CD4-positive, alpha-beta T cell treated with Interleukin-15 for 4 hours (primary cell): ENCODE data around the gene ESYT2.
A peak's percentile ranks its signal among the peaks of the same experiment; 100 is the strongest.

Source experiments
- DNase-seq: peaks from one replicate; pipeline ENCODE4 v3.0.0-alpha.2; 2020; ENCODE audit warnings: low spot score

ESYT2 gene

DNA sequence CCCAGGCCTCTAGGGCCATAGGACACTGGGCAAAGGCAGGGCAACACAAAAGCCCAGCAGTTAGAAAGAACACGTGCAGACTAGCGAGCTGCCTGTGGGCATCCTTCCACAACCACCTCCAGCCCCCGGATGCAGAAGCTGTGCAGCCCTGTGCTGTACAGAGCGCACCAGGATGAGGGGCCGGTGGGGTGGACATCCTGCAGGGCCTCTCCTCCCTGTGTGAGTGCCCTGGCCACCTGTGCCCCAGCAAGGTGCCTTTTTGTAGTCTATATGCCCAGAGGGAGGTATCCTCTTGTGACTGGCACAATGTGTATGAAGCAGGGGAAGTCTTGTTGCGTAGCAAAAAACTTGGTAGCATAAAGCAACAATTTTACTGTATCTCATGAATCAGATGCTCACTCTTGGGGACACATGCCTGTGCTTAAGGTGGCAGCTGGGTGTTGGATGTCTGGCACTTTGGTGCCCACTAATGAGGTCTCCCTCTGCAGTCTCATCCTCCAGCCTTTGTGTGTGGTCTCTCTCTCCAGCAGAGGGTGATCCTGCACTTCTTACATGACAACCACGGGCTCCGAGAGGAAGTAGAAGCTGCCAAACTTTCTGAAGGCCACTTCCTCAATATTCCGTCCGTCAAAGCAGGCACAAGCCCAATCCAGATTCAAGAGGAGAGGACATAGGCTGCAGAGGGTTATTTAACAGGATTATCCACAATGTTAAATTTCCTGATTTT, 133.4 kb downstream of the ESYT2 start:
- DNase-seq, result peak; percentile 69

DNA sequence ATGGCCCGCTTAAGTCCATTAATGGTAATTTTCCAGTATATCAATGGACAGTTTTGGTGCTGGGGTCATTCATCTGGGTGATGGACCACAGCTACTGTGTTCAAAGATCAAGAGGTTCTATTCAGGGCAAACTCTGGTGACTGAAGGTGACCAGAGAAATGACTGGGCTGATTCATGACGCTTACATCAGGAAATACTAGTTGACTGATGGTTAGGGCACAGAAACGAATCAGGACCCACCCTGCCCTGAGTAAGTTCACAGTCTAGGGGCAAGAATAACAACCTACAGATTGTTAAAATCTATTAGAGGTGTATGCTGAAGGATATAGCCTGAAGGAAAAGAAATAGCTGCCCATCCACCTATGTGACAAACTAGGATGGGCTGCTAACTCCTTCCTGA, 134.3 kb downstream of the ESYT2 start:
- no peak for DNase-seq

DNA sequence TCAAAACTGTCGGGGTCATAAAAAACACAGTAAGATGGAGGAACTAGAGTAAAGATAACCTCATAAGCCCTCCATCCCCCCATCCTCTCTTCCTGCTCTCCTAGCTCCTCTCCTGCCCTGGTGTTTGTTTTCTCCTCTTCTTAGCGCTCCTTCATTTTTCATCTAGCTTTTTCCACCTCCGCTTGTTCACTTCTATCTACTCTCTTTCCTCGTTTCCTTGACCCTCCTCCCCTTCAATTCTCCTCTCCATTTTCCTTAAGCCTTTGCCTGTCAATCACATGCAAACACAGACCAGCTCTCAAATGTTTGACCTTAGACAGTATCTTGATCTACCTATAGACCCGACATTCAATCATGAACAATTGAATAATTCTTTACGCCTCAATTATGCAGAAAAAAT, 134.7 kb downstream of the ESYT2 start:
- no peak for DNase-seq

DNA sequence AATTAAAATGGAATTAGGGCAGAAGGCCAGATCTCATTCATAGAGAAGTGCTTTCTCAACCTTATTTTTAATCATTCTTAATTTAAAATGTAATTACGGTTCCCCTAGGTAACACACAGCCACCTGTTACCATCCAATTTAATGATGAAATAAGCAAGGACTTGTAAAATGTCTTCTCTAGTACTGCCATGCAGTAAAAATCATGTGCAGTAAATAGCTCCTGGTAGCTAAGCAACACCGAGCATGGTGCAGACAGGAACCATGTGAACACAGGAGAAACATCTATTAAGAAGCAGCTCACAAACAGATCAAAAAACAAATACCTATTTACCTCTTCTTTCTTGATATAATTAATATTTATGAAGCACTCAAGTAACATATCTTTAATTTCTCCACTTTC, 139.8 kb downstream of the ESYT2 start:
- DNase-seq, result no peak

DNA sequence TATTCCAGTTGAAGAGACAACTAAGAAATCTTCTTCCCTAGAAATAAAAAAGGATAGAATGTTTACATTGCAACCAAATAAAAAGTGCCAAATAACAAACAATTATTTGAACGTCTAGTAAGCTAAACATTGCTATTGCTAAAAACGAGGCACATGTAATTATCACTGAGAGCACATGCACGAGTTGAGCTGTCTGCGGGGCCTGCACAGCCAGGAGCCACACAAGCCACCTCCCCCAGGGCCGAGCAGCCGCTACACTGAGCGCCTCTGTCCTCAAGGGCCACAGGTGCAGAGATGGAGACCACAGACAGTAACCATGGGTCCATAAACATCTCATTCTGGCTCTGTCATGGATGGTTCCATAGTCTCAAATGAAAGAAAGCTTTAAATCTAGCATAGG, 141.9 kb downstream of the ESYT2 start:
- DNase-seq, result no peak

DNA sequence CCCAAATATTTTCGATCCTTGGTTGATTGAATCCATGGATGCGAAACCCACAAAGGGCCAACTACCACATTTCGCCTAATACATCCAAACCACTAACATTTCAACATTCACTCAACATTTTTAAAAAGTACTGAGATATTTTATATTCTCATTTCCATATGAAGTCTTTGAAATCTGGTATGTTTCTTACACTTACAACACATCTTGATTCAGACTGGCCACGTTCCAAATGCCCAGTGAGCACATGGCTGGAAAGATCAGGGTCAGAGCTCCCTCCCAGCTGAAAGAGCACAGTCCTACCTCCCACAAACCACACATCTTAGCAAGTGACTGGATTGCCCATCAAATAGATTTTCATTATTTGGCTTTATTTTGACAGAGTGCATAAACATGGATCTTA, 143.6 kb downstream of the ESYT2 start:
- DNase-seq, result no peak

DNA sequence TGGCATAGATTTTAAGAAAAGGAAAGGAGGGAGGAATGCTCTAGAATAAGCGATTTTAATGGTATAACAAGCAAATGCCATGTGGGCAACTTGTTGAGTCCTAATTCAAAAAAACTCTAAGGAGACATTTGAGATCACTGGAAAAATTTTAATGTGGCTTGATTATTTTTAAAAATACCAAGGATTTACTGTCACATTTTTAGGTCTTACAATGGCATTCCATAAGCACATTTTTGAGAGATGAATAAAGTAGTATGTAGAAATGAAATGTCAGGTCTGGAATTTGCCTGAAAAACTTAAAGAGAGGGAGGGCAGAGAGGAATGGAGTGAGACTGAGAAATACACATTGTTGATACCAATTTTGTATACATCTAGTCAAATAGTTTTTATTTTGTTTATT, 145.0 kb downstream of the ESYT2 start:
- no peak for DNase-seq

DNA sequence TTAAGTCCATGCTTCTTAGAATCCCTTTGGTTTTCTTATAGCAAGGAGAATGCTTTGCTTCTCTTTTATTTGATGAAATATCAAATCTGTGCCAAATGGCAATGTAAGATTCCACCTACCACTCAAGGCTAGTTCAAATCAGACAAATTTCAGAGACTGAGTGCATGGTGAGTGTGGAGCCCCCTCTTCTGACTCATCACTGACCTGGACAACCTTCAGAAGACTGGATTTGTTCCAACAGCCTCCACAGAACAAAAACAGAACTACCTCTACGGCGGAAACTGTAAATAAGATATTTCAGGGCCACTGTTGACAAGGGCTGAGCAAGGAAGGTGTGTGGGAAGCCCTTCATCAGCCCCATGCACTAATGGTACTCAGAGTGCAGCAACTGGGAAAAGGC, 145.8 kb downstream of the ESYT2 start:
- no peak for DNase-seq

DNA sequence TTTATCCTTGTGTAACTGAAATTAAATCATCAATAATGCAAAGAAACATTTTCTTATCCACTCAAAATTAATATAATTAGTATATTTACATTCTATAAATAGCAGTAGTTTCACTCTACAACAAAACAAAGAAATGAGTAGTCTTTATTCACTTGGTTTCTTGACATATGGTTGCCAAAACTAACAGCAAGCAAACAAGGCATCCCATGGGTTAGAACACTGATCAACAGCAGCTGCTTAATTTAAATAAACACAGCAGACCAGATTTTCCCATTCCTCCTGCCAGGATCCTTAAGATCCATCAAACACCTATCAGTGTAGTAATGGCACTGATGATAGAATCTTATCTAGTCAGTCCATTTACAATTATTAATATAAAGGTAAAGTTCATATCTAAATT, 146.9 kb downstream of the ESYT2 start:
- DNase-seq, result no peak
